GM03348 (cell line): ENCODE data around the gene MED15.
A peak's percentile ranks its signal among the peaks of the same experiment; 100 is the strongest.
"Not testable (repeated sequence)": the region's sequence is repeated elsewhere in the genome, so short reads cannot be mapped to it uniquely, and the experiment has no call there.

Experiments used
- DNase-seq: peaks from one replicate; pipeline ENCODE4 v3.0.0; 2012; ENCODE audit warnings: low spot score

Gene MED15

GRCh38 chr22:20532256-20532993 lies 25.0 kb downstream of the MED15 start:
- no peak for DNase-seq

- no peak for DNase-seq
Measured at GRCh38 chr22:20533095-20533878, 25.9 kb downstream of the MED15 start.

- DNase-seq: no peak
Measured at GRCh38 chr22:20533879-20534265, 26.5 kb downstream of the MED15 start.

GRCh38 chr22:20536590-20537324 lies 29.3 kb downstream of the MED15 start:
- DNase-seq: no peak

- DNase-seq: no peak
Measured at GRCh38 chr22:20537325-20537756, 29.9 kb downstream of the MED15 start.

- DNase-seq: no peak
Measured at GRCh38 chr22:20537983-20538382, 30.6 kb downstream of the MED15 start.

- DNase-seq: not testable (repeated sequence)
Measured at GRCh38 chr22:20538875-20539274, 31.5 kb downstream of the MED15 start.

- no peak for DNase-seq
Measured at GRCh38 chr22:20542055-20542454, 34.6 kb downstream of the MED15 start.

GRCh38 chr22:20542736-20543135 lies 35.3 kb downstream of the MED15 start:
- DNase-seq: no peak

- not testable (repeated sequence) for DNase-seq
Measured at GRCh38 chr22:20545318-20545634, 37.9 kb downstream of the MED15 start.

- DNase-seq: no peak
Measured at GRCh38 chr22:20545681-20546521, 38.5 kb downstream of the MED15 start.

- DNase-seq: no peak
Measured at GRCh38 chr22:20546541-20546950, 39.1 kb downstream of the MED15 start.

- DNase-seq: no peak
Measured at GRCh38 chr22:20547029-20547428, 39.6 kb downstream of the MED15 start.

GRCh38 chr22:20548806-20549205 lies 41.4 kb downstream of the MED15 start:
- DNase-seq: no peak

GRCh38 chr22:20549232-20549841 lies 41.9 kb downstream of the MED15 start:
- no peak for DNase-seq

- no peak for DNase-seq
Measured at GRCh38 chr22:20550057-20550817, 42.8 kb downstream of the MED15 start.

- DNase-seq: peak; percentile 83
Measured at GRCh38 chr22:20550851-20551744, 43.7 kb downstream of the MED15 start.

- DNase-seq: peak; percentile 52
Measured at GRCh38 chr22:20551805-20552442, 44.5 kb downstream of the MED15 start.
